ENCODE results near the gene TPST2.
"Not testable (repeated sequence)": the region's sequence is repeated elsewhere in the genome, so short reads cannot be mapped to it uniquely, and the experiment has no call there.

Gene TPST2

GRCh38 chr22:26589845-26590736 lies at the start of gene TPST2:
TSS of gene TPST2 (minus strand) at chr22:26590132. CDS start at chr22:26541630, 48,502 bp downstream.
- peak; percentile 83 for DNase-seq (ENCODE audit: low spot score)

- no peak for DNase-seq (ENCODE audit: low spot score)
These were observed 46.4 kb upstream of the TPST2 start for GRCh38 chr22:26636296-26636695.

GRCh38 chr22:26635117-26635516 lies 45.2 kb upstream of the TPST2 start:
- no peak for DNase-seq (ENCODE audit: low spot score)

GRCh38 chr22:26634189-26634588 lies 44.3 kb upstream of the TPST2 start:
- DNase-seq (ENCODE audit: low spot score), result no peak

- no peak for DNase-seq (ENCODE audit: low spot score)
These were observed 42.7 kb upstream of the TPST2 start for GRCh38 chr22:26632422-26633155.

- no peak for DNase-seq (ENCODE audit: low spot score)
These were observed 41.4 kb upstream of the TPST2 start for GRCh38 chr22:26631282-26631681.

- DNase-seq (ENCODE audit: low spot score), result no peak
These were observed 40.2 kb upstream of the TPST2 start for GRCh38 chr22:26629988-26630761.

GRCh38 chr22:26624803-26625202 lies 34.9 kb upstream of the TPST2 start:
- no peak for DNase-seq (ENCODE audit: low spot score)

GRCh38 chr22:26623984-26624383 lies 34.1 kb upstream of the TPST2 start:
- no peak for DNase-seq (ENCODE audit: low spot score)

GRCh38 chr22:26621663-26622062 lies 31.7 kb upstream of the TPST2 start, which contains the start of gene CRYBA4:
TSS of gene CRYBA4 (plus strand) at chr22:26621963. CDS start at chr22:26622597, 634 bp downstream.
- DNase-seq (ENCODE audit: low spot score), result no peak

- DNase-seq (ENCODE audit: low spot score), result no peak
These were observed 30.3 kb upstream of the TPST2 start for GRCh38 chr22:26620197-26620596.

GRCh38 chr22:26619510-26619909 lies 29.6 kb upstream of the TPST2 start:
- no peak for DNase-seq (ENCODE audit: low spot score)

GRCh38 chr22:26618455-26618854 lies 28.5 kb upstream of the TPST2 start:
- no peak for DNase-seq (ENCODE audit: low spot score)

- DNase-seq (ENCODE audit: low spot score), result peak; percentile 46
These were observed 27.6 kb upstream of the TPST2 start, which contains the start of gene CRYBB1 for GRCh38 chr22:26617271-26618199. TSS of gene CRYBB1 (minus strand) at chr22:26618027. CDS start at chr22:26616319, 1,708 bp downstream.

GRCh38 chr22:26616650-26617049 lies 26.7 kb upstream of the TPST2 start:
- no peak for DNase-seq (ENCODE audit: low spot score)

- no peak for DNase-seq (ENCODE audit: low spot score)
These were observed 26.0 kb upstream of the TPST2 start for GRCh38 chr22:26615830-26616435.

- DNase-seq (ENCODE audit: low spot score), result no peak
These were observed 25.2 kb upstream of the TPST2 start for GRCh38 chr22:26615149-26615548.

GRCh38 chr22:26614322-26614721 lies 24.4 kb upstream of the TPST2 start:
- no peak for DNase-seq (ENCODE audit: low spot score)

- DNase-seq (ENCODE audit: low spot score), result not testable (repeated sequence)
These were observed 23.8 kb upstream of the TPST2 start for GRCh38 chr22:26613753-26614152.

GRCh38 chr22:26612652-26613051 lies 22.7 kb upstream of the TPST2 start:
- DNase-seq (ENCODE audit: low spot score), result no peak

- DNase-seq (ENCODE audit: low spot score), result no peak
These were observed 21.1 kb upstream of the TPST2 start for GRCh38 chr22:26610996-26611395.
